Measurements from ENCODE around the gene MED13L.

Gene MED13L

GRCh38 chr12:115910057-115910456 is 367.4 kb downstream of the MED13L start:
- no peak for DNase-seq (ENCODE audit: low read depth in 2 of 2)

Data from stimulated activated CD8-positive, alpha-beta memory T cell treated with anti-CD3 and anti-CD28 coated beads, Interleukin-7, amount 100 ng/mL, for 1 hour (primary cell).